HG03175 (cell line): Measurements from ENCODE around the gene ZRANB2.

Experiments
- ATAC-seq: cut with Tn5 transposase; IDR thresholded peaks from one replicate; pipeline ENCODE4 v1.9.1; 2021; ENCODE audit warnings: mild to moderate bottlenecking, moderate library complexity; ENCODE audit not compliant: unreplicated experiment

ZRANB2 gene

DNA sequence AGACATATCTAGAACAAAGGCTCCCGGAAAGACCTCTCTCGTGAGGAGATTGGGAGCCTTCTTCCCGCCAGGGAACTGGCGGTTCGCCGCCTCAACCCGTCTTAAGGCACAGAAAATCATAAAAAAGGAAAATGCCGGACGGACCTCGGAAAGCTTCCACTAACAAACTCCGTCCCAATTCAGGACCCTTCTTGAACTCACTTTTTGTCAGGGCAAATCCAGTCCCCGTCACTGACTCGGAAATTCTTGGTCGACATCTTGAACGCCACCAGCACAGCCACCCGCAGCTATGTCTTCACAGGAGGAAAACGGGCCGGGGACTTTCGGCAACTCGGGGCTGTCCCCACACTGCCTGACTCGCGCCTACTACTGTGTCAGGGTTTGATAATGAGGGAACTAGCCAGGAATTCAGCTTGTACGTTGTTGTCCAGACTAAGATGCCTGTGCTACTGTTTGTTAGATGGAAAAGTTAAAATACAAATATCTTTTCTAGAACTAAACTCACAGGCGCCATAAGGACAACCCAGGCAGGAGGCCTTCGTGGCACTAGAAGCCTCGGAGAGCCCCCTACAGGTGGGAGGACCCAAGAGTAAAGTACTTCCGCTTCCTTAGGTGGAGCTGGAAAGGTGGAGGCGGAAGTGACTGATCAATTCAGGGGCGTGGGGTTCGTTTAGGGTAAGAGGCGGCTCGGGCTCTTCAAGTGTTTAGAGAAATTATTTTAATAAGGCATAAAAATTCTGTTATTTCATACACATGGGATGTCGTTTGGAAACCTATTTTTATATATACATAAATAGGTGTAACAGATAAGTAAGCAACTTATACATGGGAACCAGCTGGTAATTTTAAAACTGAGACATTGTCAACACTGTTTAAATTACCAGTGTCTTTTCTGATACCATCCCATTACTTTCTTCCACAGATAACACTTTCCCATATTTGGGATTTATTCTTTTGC is at the start of gene ZRANB2:
TSS of gene ZRANB2 (minus strand) at position 297 of the 958 bp plus-strand sequence. CDS start at position 257, 40 bp downstream.
- ATAC-seq = peak; percentile 99

- ATAC-seq = no peak
Measured at GRCh38 chr1:71128060-71128459, 47.2 kb upstream of the ZRANB2 start.

DNA sequence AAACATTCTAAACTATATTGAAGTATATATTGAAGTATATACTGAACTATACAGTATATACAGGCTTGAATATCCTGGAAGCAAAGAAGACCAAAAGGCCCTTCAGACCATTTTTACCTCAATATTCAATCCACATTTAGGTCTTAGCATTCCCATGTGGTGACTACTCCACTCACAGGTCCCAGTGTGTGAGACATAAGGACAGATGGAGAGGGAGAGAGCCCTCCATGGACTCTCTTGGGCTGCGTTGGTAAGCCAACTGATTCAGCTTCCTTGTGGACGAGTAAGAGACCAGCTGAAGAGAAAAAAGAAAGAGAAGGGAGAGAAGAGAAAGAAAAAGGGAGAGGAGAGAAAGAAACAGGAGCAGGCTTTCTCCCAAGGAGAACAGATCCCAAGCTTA is 37.3 kb upstream of the ZRANB2 start:
- ATAC-seq = no peak

GRCh38 chr1:71116729-71117128 is 35.9 kb upstream of the ZRANB2 start:
- ATAC-seq = no peak

- ATAC-seq = no peak
Measured at GRCh38 chr1:71106658-71107322, 26.0 kb upstream of the ZRANB2 start.

DNA sequence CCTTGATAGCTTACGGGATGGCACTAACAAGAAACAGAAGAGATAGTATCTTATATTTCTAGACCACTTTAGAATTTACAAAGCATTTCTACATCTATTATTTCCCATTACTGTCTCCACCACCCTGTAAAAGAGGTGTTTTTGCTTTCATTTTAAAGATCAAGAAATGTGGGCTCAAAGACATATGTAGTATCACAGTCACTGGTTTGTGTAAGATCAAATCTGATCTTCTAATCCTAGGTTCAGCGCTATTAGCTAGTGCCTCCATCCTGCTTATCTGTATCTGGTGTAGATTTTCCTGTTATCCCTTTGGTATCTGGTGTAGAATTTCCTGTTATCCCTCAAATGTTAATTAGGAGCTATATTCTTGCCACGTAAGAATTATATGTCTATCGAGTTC is 23.6 kb upstream of the ZRANB2 start:
- no peak for ATAC-seq

- ATAC-seq = no peak
Measured at GRCh38 chr1:71101839-71102376, 21.1 kb upstream of the ZRANB2 start.

- ATAC-seq = no peak
Measured at GRCh38 chr1:71097428-71097827, 16.6 kb upstream of the ZRANB2 start.

DNA sequence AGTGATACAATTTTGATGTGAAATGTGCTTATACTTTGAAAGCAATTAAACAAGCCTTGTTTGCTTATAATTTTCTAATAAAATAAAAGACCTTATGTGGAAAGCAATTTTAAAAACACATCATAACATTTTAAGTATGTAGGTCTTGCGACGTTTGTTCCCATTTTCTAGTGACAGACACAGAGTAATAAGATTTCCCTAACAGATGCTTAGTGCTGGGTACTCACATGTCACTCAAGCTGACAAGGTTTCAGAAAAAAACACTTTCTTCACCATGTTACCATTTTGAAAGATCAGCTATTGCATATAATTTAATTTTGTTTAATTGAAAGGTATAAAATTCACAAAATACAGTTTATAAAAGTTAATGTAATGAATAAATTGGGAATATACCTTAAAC is 14.1 kb upstream of the ZRANB2 start:
- ATAC-seq = no peak

DNA sequence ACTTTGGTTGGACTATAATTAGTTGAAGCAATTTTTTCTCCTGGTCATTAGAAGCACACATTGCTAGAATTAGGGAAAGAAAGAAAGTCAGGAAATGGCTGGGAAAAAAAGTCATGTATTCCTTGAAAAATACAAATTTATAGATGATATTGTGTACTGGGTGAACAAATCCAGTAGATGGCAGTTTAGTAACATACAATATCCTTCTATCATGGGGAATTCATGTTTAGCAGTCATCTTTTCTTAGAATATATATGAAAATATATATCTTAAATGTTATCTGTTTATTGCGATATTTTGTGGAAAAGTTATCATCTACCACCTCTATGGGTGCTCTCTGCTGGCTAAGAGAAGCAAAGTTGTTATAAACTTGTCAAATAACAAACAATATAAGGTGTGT is 13.1 kb upstream of the ZRANB2 start:
- no peak for ATAC-seq

- no peak for ATAC-seq
Measured at GRCh38 chr1:71089536-71090270, 8.9 kb upstream of the ZRANB2 start.

DNA sequence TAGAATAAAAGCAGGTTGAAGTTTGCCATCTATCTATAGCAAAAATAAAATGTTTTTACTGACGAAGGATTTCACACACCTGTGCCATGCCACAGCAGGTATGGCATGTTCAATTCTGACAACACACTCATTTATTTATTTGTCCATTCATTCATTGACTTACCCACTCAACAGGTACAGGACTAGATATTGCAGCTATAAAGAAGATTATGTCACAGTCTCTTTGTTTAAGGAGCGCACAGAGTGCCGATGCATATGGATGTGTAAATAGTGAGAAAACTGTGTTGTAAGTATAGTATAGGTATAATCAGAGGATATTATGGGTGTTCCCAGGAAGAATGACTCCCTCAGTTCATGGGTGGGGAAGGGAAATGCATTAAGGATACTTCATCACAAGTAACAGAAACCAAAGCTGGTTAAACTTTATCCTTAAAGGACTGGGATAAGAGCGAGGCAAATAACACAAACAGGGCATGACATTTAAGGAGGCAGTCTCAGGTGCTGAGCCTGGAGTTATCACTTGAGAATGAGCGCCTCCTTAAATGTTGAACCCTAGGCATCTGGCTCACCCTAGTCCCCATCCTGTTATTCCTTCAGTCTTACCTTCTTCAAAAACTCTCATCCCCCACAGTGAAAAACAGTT is 7.9 kb upstream of the ZRANB2 start:
- no peak for ATAC-seq

- ATAC-seq = no peak
Measured at GRCh38 chr1:71087713-71088112, 6.9 kb upstream of the ZRANB2 start.

DNA sequence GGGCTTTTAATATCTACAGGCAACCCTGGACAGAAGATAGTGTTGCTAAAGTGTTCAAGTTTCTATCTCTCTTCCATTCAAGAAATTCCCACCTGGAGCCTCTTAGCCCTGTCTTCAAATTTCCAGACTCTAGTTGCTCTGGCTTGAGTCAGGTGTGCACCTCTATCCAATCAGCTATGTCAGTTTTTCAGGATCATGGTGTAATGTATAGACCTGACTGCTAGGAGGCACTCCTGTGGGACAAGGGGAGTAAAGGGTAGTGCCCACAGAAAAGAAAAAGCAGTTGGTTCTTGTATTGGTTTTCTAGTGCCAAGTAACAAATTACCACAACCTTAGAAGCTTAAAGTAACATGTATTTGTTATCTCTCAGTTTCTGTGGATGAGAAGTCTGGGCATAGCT is 6.2 kb upstream of the ZRANB2 start:
- ATAC-seq = no peak

DNA sequence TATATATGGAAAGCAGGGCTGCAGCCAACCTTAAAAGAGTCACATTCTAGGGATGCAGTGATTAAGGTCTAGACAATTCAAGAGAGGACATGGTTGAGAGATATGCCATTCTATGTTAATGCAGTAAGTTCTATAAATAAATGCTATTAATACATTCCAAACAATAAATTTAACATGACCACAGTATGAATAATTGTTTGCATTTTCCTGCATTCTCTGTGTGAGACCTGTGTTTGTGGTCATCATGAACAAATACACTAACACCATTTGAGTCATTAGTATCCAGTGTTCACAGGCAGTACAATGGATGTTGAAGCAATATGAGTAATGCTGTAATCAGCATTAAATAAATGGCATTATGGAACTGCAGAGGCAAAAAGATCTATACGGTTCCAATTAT is 5.5 kb upstream of the ZRANB2 start:
- ATAC-seq = no peak

DNA sequence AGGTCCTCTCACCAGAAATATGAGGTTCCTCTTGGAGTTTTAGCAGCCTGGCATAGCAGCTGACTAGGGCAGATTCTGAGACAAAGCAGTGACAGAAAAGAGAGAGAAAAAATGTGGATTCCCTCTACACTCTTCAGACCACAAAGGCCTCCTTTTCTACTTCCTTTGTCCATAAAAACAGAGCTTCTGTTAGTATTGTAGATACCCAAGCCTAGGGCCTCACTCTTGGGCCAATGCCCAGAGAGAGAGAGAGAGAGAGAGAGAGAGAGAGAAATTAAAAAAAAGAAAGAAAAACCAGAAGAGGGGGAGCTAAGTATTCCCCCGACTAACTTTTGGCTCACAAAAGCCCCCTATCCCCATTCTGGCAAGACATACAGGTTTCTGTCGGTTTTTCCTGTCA is 2.4 kb upstream of the ZRANB2 start:
- no peak for ATAC-seq

DNA sequence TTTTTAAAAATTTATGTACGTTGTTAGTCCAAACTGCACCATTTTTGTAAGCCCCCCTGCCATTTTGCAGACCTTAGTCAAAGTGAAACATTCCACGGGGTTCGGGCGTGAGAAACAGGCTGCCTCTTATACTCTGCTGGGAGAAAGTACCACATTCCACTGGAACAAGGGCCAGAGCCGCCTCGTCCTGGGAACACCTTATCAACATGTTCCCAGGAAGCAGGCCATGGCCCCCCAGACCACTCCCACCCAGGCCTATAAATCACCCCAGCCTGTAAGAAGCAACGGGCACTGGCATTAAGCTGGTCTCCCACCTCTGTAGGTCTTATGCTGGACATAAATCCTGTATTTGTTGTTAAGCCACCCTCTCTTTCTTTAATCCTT is 854 bp upstream of the ZRANB2 start:
- no peak for ATAC-seq

- peak; percentile 23 for ATAC-seq
Measured at GRCh38 chr1:71080230-71080738, 551 bp downstream of the ZRANB2 start.

DNA sequence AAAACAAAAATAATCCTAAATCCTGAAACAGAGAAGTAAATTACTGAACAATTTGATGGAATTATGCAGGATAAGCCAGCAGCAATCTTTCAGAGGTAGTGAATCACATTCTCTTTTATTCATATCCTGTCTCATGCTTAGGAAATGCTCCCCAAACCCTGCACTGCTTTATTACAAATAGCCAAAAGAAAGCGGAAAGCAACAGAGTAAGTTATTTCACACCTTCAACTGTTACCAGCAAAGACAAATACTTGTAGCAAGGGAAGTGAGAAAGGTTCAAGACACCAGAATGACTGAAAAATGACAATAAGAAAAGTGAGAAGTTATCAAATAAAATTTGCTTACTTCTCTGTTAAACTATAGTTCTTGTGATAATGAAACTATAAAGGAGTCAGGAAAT is 6.2 kb downstream of the ZRANB2 start:
- peak; percentile 38 for ATAC-seq

DNA sequence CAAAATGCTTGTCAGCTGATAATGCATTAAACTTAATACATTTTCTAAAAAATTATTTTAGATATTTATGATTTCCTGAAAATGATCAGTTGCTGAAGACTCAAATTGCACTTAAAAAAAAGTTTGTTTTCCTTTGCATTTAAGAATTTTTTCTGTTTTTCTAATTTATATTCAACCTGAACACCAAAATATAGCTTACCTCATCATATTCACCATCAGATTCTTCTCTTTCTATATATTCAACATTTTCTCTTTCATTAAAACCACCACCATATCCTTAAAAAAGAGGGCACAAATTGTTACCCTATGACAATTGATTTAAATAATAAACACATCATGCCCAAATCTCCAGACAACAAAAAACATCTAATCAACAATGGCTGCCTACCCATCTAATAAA is 8.6 kb downstream of the ZRANB2 start:
- ATAC-seq = no peak

GRCh38 chr1:71071720-71072119 is 9.1 kb downstream of the ZRANB2 start:
- no peak for ATAC-seq
